AG04449 (cell line): ENCODE results near the gene SPCS2.
"Not testable (repeated sequence)": the region's sequence is repeated elsewhere in the genome, so short reads cannot be mapped to it uniquely, and the experiment has no call there.

Source experiments
- CTCF ChIA-PET: fragments of 350-600 bp; formaldehyde crosslinking; extraction: SDS; loops from one replicate; lab custom pipeline; 2021; ENCODE audit warnings: antibody characterized with exemption; lab: Yijun Ruan, JAX
- POLR2A ChIA-PET: fragments of 400-600, 350-600 bp; formaldehyde crosslinking; extraction: SDS; loops from one replicate; lab custom pipeline; 2020; ENCODE audit warnings: antibody characterized with exemption, inconsistent platforms; lab: Yijun Ruan, JAX
- DNase-seq: peaks from one replicate; pipeline ENCODE4 v3.0.0-alpha.2; 2010; ENCODE audit warnings: low read depth, low spot score
- H3K4me3 ChIP-seq: 2 replicates; pipeline ENCODE4 v1.5.1; 2011; ENCODE audit warnings: low read depth, mild to moderate bottlenecking, control low read depth, low read length
- CTCF ChIP-seq: IDR thresholded peaks from one replicate; pipeline ENCODE4 v1.5.1; 2011; ENCODE audit warnings: mild to moderate bottlenecking, moderate library complexity, low read length, control low read depth, inconsistent platforms; ENCODE audit not compliant: insufficient read depth; ENCODE audit errors: missing control alignments

Gene SPCS2

GRCh38 chr11:75011872-75012271 lies 62.8 kb downstream of the SPCS2 start:
- H3K4me3 ChIP-seq, result no peak overlapping the region
- TF ChIP-seq CTCF, result no peak
- POLR2A ChIA-PET, result no interaction called here
- no peak for DNase-seq
- CTCF ChIA-PET, result interaction anchor here (0.6 to 22.5 kb wide), 8 partner anchors 10 to 238 kb away, joined by 3 to 316 read pairs (median 14); no protein-coding TSS in a partner anchor

GRCh38 chr11:75013051-75013450 lies 64.0 kb downstream of the SPCS2 start:
- TF ChIP-seq CTCF, result no peak
- H3K4me3 ChIP-seq, result no peak overlapping the region
- CTCF ChIA-PET, result interaction anchor here (0.5 to 22.5 kb wide), 8 partner anchors 9 to 236 kb away, joined by 3 to 316 read pairs (median 13); no protein-coding TSS in a partner anchor
- POLR2A ChIA-PET, result no interaction called here
- no peak for DNase-seq

- ChIA-PET POLR2A (interaction anchor here (1.0 kb wide), 1 partner anchor 25 kb away, joined by 3 read pairs; the partner anchor contains the start of gene NEU3), CTCF (interaction anchor here (1.1 to 22.5 kb wide), 8 partner anchors 12 to 235 kb away, joined by 4 to 316 read pairs (median 18); no protein-coding TSS in a partner anchor)
- no peak overlapping the region for H3K4me3 ChIP-seq
- TF ChIP-seq CTCF, result no peak
- DNase-seq, result peak; percentile 57
Measured at GRCh38 chr11:75014129-75014528, 65.1 kb downstream of the SPCS2 start.

GRCh38 chr11:75019200-75019599 lies 70.1 kb downstream of the SPCS2 start:
- CTCF ChIA-PET, result interaction anchor here (7.9 kb wide), 1 partner anchor 230 kb away, joined by 69 read pairs; no protein-coding TSS in a partner anchor
- DNase-seq, POLR2A ChIA-PET, H3K4me3 ChIP-seq: not testable (repeated sequence)

- DNase-seq, H3K4me3 ChIP-seq, POLR2A ChIA-PET: not testable (repeated sequence)
- CTCF ChIA-PET, result interaction anchor here (0.8 to 18.2 kb wide), 7 partner anchors 13 to 225 kb away, joined by 3 to 416 read pairs (median 91); partner anchors contain the start of gene TPBGL
Measured at GRCh38 chr11:75020328-75020727, 71.3 kb downstream of the SPCS2 start.

- no peak for TF ChIP-seq CTCF
- ChIA-PET CTCF (interaction anchor here (0.7 to 18.2 kb wide), 37 partner anchors 11 to 282 kb away, joined by 3 to 416 read pairs (median 4); partner anchors contain the start of gene TPBGL), POLR2A (interaction anchor here (0.6 kb wide), 1 partner anchor 183 kb away, joined by 4 read pairs; no protein-coding TSS in a partner anchor)
- no peak for DNase-seq
- H3K4me3 ChIP-seq, result no peak overlapping the region
Measured at GRCh38 chr11:75022296-75022695, 73.2 kb downstream of the SPCS2 start.

GRCh38 chr11:75022759-75023396 lies 73.8 kb downstream of the SPCS2 start:
- ChIA-PET POLR2A (interaction anchor here (0.6 kb wide), 1 partner anchor 183 kb away, joined by 4 read pairs; no protein-coding TSS in a partner anchor), CTCF (interaction anchor here (0.7 to 18.2 kb wide), 34 partner anchors 11 to 283 kb away, joined by 3 to 416 read pairs (median 4); partner anchors contain the start of gene TPBGL)
- H3K4me3 ChIP-seq, result no peak overlapping the region
- peak; percentile 96 for TF ChIP-seq CTCF
- DNase-seq, result peak; percentile 28
